Psoas muscle (tissue), 8 donors: ENCODE results near the gene KRTAP13-3. TPM values are rescaled to one million over a fixed set of nuclear protein-coding genes. Genes with fewer than 3 reads are reported as not detected.

Experiments
- ATAC-seq, 4 donors: fragments of 200-7000 bp; cut with Tn5 transposase; one replicate each; pipeline ENCODE4 v1.9.1; 2020; ENCODE audit warnings: moderate library complexity in 3 of 4, mild to moderate bottlenecking in 2 of 4
- DNase-seq, 2 donors: peaks; one replicate each; pipeline ENCODE4 v3.0.0-alpha.2; 2020
- H3K27ac ChIP-seq: fragments of 200-600 bp; one replicate; pipeline ENCODE4 v1.8.0; 2022
- H3K27me3 ChIP-seq, 3 donors: fragments of 200-600 bp in 1 of 3; one replicate each; pipeline versions ENCODE4 v1.6.1 to v1.8.0; 2013 to 2022; ENCODE audit warnings: low read length in 2 of 3, mild to moderate bottlenecking in 2 of 3, moderate library complexity in 1 of 3; ENCODE audit not compliant: insufficient read depth in 3 of 3
- H3K36me3 ChIP-seq, 2 donors: fragments of 200-600 bp in 1 of 2; one replicate each; pipeline versions ENCODE4 v1.6.1 to v1.8.0; 2013 to 2022; ENCODE audit warnings: low read depth in 1 of 2, mild to moderate bottlenecking in 1 of 2, moderate library complexity in 1 of 2; ENCODE audit not compliant: insufficient read depth in 1 of 2
- H3K4me1 ChIP-seq: fragments of 200-600 bp; one replicate; pipeline ENCODE4 v1.8.0; 2022
- H3K4me3 ChIP-seq: fragments of 200-600 bp; one replicate; pipeline ENCODE4 v1.8.0; 2022; ENCODE audit warnings: mild to moderate bottlenecking
- H3K9me3 ChIP-seq: fragments of 200-600 bp; one replicate; pipeline ENCODE4 v1.8.0; 2022
- whole genome bisulfite sequencing, 3 donors: extraction: QIAGEN DNeasy Blood & Tissue Kit; methylation state at CpG; one replicate each; pipeline versions ENCODE4 v1.1.6 to v1.1.7; 2013; 5-methylcytosine and 5-hydroxymethylcytosine counted together
- intact Hi-C, 2 donors: fragments of 100-400 bp; cut with DNase I; formaldehyde crosslinking; loops; one replicate each; pipeline versions ENCODE4 v1.11.0 to v1.14.2; 2022
- polyA plus RNA-seq, 3 donors: library from polyadenylated mRNA; stranded (reverse); fragments of 200-250 nt; gene quantifications; one replicate each; pipeline ENCODE4 v1.2.3, GENCODE V29; 2013
- total RNA-seq, 4 donors: library from RNA; stranded (reverse); fragmentation: NEBNext Ultra II Directional in 2 of 4; extraction: Animal tissue kit (Norgen Biotek cat#: 25700) in 2 of 4; gene quantifications; one replicate each; pipeline versions ENCODE4 v1.2.1 to v1.2.4, GENCODE V29; 2021 to 2023
- TF ChIP-seq, protein P1 (sequence below): fragments of 200-600 bp; IDR thresholded peaks from one replicate; pipeline ENCODE4 v1.8.0; 2022; ENCODE audit warnings: antibody characterized with exemption
- donor health status: healthy with polysubstance abuse.
- donor health status: DM: no; HTN: no; CAD: no; lungs with moderate emphysema.
- donor health status: Bipolar disorder and iron deficiency.
- donor health status: healthy.
- donor health status: DM: yes; HTN: yes; CAD: no.
- donor health status: DM: no; HTN: no; CAD: no.
- donor health status: DM: no; HTN: no; CAD: no.
- donor health status: DM: yes; HTN: yes; CAD: no.

Gene KRTAP13-3
- total and polyA plus RNA-seq, 7 donors = not detected

DNA sequence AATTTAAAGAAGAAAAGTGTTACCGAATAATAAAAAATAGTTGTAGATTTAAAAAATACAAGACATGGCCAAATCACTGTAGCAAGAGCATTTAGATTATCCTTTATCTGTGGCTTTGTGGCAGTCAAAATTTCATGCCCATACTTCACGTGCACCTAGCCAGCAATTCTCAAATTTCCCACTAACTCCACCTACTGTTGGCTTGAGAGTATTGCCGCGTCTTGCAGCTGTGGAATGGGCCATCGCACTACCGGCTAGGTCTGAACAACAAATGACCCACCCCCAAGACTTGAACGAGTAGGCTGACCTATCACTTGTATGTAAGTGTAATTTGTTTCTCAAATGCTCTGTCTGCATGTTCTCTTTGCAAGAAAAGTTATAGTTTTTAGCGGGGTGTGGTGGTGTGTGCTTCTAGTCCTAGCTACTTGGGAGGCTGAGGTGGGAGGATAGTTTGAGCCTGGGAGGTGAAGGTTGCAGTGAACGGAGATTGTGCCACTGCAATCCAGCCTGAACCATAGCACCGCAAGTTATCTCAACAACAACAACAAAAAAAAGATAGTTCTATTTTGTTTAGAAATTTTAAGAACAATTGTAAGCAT lies 8.4 kb upstream of the KRTAP13-3 start:
- WGBS, 3 donors = 36 to 40% (median 38%) methylated on average over 10 of the region's 10 CpGs
- H3K9me3 ChIP-seq = no peaks in the 10 kb centered on the region
- no peaks in the 10 kb centered on the region for H3K36me3 ChIP-seq
- intact Hi-C loops = no loop called here
- TF ChIP-seq, protein P1, sequence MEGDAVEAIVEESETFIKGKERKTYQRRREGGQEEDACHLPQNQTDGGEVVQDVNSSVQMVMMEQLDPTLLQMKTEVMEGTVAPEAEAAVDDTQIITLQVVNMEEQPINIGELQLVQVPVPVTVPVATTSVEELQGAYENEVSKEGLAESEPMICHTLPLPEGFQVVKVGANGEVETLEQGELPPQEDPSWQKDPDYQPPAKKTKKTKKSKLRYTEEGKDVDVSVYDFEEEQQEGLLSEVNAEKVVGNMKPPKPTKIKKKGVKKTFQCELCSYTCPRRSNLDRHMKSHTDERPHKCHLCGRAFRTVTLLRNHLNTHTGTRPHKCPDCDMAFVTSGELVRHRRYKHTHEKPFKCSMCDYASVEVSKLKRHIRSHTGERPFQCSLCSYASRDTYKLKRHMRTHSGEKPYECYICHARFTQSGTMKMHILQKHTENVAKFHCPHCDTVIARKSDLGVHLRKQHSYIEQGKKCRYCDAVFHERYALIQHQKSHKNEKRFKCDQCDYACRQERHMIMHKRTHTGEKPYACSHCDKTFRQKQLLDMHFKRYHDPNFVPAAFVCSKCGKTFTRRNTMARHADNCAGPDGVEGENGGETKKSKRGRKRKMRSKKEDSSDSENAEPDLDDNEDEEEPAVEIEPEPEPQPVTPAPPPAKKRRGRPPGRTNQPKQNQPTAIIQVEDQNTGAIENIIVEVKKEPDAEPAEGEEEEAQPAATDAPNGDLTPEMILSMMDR = peak; percentile 16
- H3K27me3 ChIP-seq = no peaks in the 10 kb centered on the region
- H3K27ac ChIP-seq = no peak overlapping the region
- H3K4me3 ChIP-seq = no peak overlapping the region
- DNase-seq (no peak), ATAC-seq (no peak)
- no peaks in the 10 kb centered on the region for H3K4me1 ChIP-seq

DNA sequence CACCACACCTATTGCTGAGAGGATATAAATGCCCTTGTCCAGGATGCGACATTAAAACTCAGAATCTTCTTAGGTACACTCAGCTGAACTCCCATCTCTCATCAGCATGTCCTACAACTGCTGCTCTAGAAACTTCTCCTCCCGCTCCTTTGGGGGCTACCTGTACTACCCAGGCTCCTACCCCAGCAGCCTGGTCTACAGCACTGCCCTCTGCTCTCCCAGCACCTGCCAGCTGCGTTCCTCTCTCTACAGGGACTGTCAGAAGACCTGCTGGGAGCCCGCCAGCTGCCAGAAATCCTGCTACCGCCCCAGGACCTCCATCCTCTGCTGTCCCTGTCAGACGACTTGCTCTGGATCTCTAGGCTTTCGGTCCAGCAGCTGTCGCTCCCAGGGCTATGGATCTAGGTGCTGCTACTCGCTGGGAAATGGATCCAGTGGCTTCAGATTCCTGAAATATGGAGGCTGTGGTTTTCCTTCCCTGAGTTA lies 4.5 kb upstream of the KRTAP13-3 start, which contains the start of gene KRTAP13-4:
Gene KRTAP13-4 (plus strand): TSS at position 51 of the 486 bp plus-strand sequence. CDS start 56 bp downstream, at position 107.
- WGBS, 3 donors = 70 to 84% (median 78%) methylated on average over 9 of the region's 9 CpGs
- TF ChIP-seq, protein P1 = no peak
- DNase-seq (no peak), ATAC-seq (no peak)
- no peaks in the 10 kb centered on the region for H3K9me3 ChIP-seq
- H3K27ac ChIP-seq = no peak within 1 kb of the TSS
- H3K4me3 ChIP-seq = no peak within 1 kb of the TSS
- H3K4me1 ChIP-seq = no peaks in the 10 kb centered on the region
- no peaks in the 10 kb centered on the region for H3K27me3 ChIP-seq
- no peaks in the 10 kb centered on the region for H3K36me3 ChIP-seq
- intact Hi-C loops = no loop called here

DNA sequence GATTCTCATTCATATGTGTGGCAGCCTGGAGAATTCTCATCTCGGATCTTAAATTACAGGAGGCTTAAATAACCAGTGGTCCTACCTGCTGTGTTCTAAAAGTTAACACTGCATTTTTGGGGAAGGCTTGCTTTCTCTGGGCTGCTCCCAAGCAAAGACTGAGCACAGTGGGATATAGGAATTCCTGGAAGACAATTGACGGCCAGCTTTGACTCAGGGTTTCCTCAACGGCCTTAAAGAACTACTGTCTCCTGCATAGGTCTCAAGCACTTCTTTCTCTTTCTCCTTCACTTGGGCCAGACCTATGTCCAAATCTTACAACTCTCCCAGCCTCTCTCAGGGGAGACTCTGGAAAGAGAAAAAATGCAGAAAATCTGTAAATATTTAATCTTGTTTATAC lies 1.0 kb upstream of the KRTAP13-3 start:
- Histone ChIP-seq H3K9me3 (no peaks in the 10 kb centered on the region), H3K4me3 (no peak overlapping the region), H3K27ac (no peak overlapping the region), H3K36me3 (no peaks in the 10 kb centered on the region), H3K4me1 (no peaks in the 10 kb centered on the region), H3K27me3 (no peaks in the 10 kb centered on the region)
- intact Hi-C loops = no loop called here
- WGBS, 3 donors = 34 to 39% (median 39%) methylated on average over 3 of the region's 3 CpGs
- no peak for DNase-seq
- TF ChIP-seq, protein P1 = no peak
- ATAC-seq = no peak

DNA sequence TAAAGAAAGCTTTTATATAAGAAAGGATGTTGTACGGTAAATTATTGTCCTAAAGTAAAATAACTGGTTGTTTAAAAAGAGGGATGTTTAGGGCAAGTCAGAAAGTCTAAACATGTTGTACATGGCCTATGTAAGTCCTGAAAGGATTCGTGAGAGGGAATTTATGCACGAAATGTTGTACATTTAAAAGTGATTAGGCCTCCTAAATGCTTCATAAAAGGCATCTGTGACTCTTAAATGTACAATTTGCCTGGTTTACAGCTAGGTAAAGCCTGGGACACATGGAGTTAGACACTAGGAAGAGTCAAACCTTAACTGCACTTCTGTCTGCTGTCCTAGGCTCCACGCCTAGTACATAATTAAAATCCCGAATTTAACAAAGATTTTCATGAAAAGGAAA lies 9.7 kb downstream of the KRTAP13-3 start:
- Histone ChIP-seq H3K4me3 (no peak overlapping the region), H3K36me3 (no peaks in the 10 kb centered on the region), H3K27ac (no peak overlapping the region), H3K27me3 (no peaks in the 10 kb centered on the region), H3K9me3 (no peaks in the 10 kb centered on the region), H3K4me1 (no peaks in the 10 kb centered on the region)
- WGBS, 3 donors = 79 to 83% (median 80%) methylated on average over 5 of the region's 5 CpGs
- DNase-seq (no peak), ATAC-seq (no peak)
- intact Hi-C loops = no loop called here
- TF ChIP-seq, protein P1 = no peak
